Astrocyte (in vitro differentiated cells and primary cell): ENCODE results near the gene DIRAS2.
"Not testable (repeated sequence)": the region's sequence is repeated elsewhere in the genome, so short reads cannot be mapped to it uniquely, and the experiment has no call there.

Experiments
- CTCF ChIP-seq: IDR thresholded peaks from 2 replicates; pipeline ENCODE4 v1.5.1; 2011; ENCODE audit warnings: low read depth, mild to moderate bottlenecking, inconsistent platforms, low read length, moderate library complexity; ENCODE audit not compliant: insufficient read depth
- EZH2 ChIP-seq: IDR thresholded peaks from 2 replicates; pipeline ENCODE4 v1.6.1; 2012; ENCODE audit warnings: mild to moderate bottlenecking, low read length, inconsistent platforms; ENCODE audit not compliant: insufficient read depth

GRCh38 chr9:90656876-90657275 lies 14.3 kb upstream of the DIRAS2 start:
- not testable (repeated sequence) for TF ChIP-seq CTCF, EZH2
